AG04449 (cell line): ENCODE data around the gene ERCC4.

Experiments
- CTCF ChIA-PET: fragments of 350-600 bp; formaldehyde crosslinking; extraction: SDS; loops from one replicate; lab custom pipeline; 2021; ENCODE audit warnings: antibody characterized with exemption; lab: Yijun Ruan, JAX
- POLR2A ChIA-PET: fragments of 400-600, 350-600 bp; formaldehyde crosslinking; extraction: SDS; loops from one replicate; lab custom pipeline; 2020; ENCODE audit warnings: antibody characterized with exemption, inconsistent platforms; lab: Yijun Ruan, JAX
- DNase-seq: peaks from one replicate; pipeline ENCODE4 v3.0.0-alpha.2; 2010; ENCODE audit warnings: low read depth, low spot score
- H3K4me3 ChIP-seq: 2 replicates; pipeline ENCODE4 v1.5.1; 2011; ENCODE audit warnings: low read depth, mild to moderate bottlenecking, control low read depth, low read length
- TF ChIP-seq, protein P1 (sequence below): IDR thresholded peaks from one replicate; pipeline ENCODE4 v1.5.1; 2011; ENCODE audit warnings: mild to moderate bottlenecking, moderate library complexity, low read length, control low read depth, inconsistent platforms; ENCODE audit not compliant: insufficient read depth; ENCODE audit errors: missing control alignments

Gene ERCC4

DNA sequence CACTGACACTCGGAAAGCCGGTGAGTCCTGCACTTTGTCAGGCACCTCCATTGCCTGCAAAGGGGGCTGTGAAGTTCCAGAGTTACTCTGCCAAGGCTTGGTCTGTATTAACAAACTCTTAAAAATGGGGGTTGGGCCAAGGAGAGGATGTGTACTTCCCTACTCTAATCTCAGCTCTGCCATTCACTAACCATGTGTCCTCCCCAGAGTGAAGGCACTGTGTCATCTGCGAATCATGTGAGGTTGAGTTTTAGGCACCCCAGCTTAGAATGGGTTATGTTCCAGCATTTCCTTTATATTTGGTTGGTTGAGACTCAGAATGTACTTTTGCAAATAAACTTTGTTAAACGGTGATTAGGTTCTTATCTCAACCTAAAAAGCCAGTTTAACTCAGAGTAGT is 24.9 kb downstream of the ERCC4 start:
- no peak overlapping the region for H3K4me3 ChIP-seq
- no peak for DNase-seq
- CTCF ChIA-PET: interaction anchor here (1.4 kb wide), 1 partner anchor 25 kb away, joined by 4 read pairs; the partner anchor contains the start of gene ERCC4
- POLR2A ChIA-PET: no interaction called here
- TF ChIP-seq, protein P1, sequence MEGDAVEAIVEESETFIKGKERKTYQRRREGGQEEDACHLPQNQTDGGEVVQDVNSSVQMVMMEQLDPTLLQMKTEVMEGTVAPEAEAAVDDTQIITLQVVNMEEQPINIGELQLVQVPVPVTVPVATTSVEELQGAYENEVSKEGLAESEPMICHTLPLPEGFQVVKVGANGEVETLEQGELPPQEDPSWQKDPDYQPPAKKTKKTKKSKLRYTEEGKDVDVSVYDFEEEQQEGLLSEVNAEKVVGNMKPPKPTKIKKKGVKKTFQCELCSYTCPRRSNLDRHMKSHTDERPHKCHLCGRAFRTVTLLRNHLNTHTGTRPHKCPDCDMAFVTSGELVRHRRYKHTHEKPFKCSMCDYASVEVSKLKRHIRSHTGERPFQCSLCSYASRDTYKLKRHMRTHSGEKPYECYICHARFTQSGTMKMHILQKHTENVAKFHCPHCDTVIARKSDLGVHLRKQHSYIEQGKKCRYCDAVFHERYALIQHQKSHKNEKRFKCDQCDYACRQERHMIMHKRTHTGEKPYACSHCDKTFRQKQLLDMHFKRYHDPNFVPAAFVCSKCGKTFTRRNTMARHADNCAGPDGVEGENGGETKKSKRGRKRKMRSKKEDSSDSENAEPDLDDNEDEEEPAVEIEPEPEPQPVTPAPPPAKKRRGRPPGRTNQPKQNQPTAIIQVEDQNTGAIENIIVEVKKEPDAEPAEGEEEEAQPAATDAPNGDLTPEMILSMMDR: no peak

DNA sequence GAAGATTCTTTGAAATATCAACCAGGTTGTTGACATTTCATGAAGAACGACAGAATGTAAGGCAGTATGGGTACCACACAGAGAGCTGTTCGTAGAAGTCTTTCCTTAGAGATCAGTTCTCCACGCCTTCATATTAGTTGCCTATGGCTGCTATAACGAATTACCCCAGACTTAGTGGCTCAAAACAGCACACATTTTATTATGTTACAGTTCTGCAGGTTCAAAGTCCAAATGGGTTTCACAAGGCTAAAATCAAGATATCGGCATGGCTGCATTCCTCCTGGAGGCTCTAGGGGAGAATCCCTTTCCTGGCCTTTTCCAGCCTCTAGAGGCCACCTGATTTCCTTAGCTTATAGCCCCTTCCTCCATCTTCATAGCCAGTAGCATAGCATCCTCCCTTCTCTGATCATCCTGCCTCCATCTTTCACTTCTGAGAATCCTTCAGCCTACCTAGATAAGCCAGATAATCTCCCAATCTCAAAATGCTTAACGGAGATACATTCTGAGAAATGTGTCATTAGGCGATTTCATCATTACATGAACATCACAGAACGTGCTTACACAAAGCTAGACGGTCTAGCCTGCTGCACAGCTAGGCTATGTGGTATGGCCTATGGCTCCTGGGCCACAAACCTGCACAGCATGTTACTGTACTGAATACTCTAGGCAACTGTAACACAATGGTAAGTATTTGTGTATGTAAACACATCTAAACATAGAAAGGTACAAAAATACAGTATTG is 26.0 kb downstream of the ERCC4 start:
- POLR2A ChIA-PET: no interaction called here
- DNase-seq: no peak
- TF ChIP-seq, protein P1: no peak
- CTCF ChIA-PET: interaction anchor here (0.9 kb wide), 1 partner anchor 22 kb away, joined by 3 read pairs; no protein-coding TSS in a partner anchor
- no peak overlapping the region for H3K4me3 ChIP-seq

DNA sequence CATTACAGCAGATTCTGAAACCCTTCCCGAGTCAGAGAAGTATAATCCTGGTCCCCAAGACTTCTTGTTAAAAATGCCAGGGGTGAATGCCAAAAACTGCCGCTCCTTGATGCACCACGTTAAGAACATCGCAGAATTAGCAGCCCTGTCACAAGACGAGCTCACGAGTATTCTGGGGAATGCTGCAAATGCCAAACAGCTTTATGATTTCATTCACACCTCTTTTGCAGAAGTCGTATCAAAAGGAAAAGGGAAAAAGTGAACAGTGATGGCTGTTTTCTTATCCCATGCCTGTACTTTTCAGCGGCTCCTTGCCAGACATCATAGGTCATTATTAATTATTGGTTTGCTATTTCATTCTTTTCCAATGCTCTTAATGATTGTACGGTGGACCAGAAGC is 28.1 kb downstream of the ERCC4 start:
- no peak overlapping the region for H3K4me3 ChIP-seq
- DNase-seq: no peak
- POLR2A ChIA-PET: no interaction called here
- TF ChIP-seq, protein P1: no peak
- CTCF ChIA-PET: interaction anchor here (2.1 kb wide), 1 partner anchor 25 kb away, joined by 10 read pairs; no protein-coding TSS in a partner anchor

DNA sequence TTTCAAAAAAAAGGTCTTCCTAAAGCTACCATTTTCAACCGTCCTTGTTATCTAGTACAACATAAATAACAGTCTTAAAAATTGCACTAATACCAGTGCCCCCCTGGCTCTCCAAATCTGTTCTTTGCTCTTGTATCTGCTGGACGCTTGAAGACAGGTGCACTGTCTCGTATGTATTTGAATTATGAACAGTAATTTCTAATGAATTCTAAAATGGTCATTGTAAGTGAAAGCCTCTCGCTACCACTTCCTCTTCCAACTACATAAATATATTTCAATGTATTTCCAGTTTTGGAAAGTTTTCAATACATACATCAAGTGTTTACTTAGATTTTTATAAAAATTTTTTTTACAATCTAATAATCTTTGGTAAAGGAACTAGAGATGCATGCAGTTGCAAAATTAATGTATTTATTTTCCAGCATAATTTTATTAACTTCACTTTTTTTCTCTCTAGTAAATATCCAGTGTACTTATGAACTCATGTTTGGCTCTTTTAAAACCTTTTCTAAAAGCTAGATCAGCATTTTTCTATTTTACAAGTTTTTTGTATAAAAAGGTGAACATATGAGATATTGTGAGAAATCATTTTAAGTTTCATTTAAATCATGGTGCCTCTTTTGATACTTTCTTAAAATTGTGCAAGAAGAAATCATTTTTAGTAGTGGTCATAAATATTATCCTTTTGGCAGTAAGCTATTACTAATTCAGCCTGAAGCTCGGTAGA is 31.0 kb downstream of the ERCC4 start:
- no peak for DNase-seq
- ChIA-PET CTCF (interaction anchor here (1.0 to 3.8 kb wide), 2 partner anchors 27 to 32 kb away, joined by 4 to 12 read pairs; partner anchors contain the start of gene ERCC4), POLR2A (no interaction called here)
- no peak overlapping the region for H3K4me3 ChIP-seq
- TF ChIP-seq, protein P1: no peak

DNA sequence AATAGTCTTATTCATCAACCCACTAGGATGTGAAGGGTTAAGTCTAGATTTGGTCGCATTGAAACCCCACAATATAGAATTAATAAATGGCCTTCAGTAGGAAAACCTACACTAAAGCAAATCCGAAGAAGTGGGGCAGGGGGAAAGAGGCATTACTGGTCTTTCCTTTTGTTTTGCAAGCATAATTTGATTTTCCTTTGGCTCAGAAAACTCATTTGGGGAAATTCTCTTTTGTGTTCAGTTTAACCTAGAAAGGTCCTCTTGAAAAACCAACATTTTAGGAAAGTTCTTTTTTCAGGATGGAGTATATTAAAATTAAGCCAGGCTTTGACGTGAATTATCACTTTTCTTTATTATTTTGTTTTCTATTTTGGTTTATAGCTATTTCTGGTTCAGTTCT is 31.7 kb downstream of the ERCC4 start:
- no peak for DNase-seq
- TF ChIP-seq, protein P1: no peak
- H3K4me3 ChIP-seq: no peak overlapping the region
- ChIA-PET POLR2A (no interaction called here), CTCF (interaction anchor here (1.0 to 3.8 kb wide), 2 partner anchors 28 to 33 kb away, joined by 4 to 12 read pairs; partner anchors contain the start of gene ERCC4)

DNA sequence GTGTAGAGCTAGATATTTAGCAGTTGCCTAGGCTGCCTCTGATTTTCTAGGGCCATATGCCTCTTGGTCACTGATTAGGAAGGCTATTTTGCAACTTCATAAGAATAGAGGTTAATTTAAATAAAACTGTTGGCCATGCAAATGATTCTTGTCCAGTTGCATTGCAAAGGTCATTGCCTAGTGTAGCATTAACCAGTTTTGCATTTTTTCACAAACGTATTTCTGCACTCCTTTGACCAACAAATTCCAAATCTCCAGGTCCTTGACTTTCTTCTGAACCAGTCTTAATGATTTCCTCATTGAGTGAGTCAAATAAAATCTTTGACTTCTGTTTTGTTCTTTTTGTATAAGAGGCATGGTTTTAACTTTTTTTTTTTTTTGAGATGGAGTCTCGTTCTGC is 33.5 kb downstream of the ERCC4 start:
- DNase-seq: no peak
- ChIA-PET POLR2A (no interaction called here), CTCF (interaction anchor here (1.2 to 3.8 kb wide), 3 partner anchors 30 to 232 kb away, joined by 3 to 12 read pairs (median 5); partner anchors contain the start of gene ERCC4)
- no peak overlapping the region for H3K4me3 ChIP-seq
- TF ChIP-seq, protein P1: no peak
